Measurements from ENCODE around the gene SHISAL1.

- TF ChIP-seq, protein P1, sequence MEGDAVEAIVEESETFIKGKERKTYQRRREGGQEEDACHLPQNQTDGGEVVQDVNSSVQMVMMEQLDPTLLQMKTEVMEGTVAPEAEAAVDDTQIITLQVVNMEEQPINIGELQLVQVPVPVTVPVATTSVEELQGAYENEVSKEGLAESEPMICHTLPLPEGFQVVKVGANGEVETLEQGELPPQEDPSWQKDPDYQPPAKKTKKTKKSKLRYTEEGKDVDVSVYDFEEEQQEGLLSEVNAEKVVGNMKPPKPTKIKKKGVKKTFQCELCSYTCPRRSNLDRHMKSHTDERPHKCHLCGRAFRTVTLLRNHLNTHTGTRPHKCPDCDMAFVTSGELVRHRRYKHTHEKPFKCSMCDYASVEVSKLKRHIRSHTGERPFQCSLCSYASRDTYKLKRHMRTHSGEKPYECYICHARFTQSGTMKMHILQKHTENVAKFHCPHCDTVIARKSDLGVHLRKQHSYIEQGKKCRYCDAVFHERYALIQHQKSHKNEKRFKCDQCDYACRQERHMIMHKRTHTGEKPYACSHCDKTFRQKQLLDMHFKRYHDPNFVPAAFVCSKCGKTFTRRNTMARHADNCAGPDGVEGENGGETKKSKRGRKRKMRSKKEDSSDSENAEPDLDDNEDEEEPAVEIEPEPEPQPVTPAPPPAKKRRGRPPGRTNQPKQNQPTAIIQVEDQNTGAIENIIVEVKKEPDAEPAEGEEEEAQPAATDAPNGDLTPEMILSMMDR (IDR thresholded peaks at IDR 0.05): no peak
- no peak for TF ChIP-seq EZH2 (IDR thresholded peaks at IDR 0.05; ENCODE audit: borderline replicate concordance, insufficient read depth, low read depth, low read length, poor library complexity, severe bottlenecking)
Observed at GRCh38 chr22:44353041-44353440, 40.3 kb upstream of the SHISAL1 start.
